Ovary (tissue), 9 donors: ENCODE measurements around the gene PLEK. TPM values are rescaled to one million over a fixed set of nuclear protein-coding genes. Genes with fewer than 3 reads are reported as not detected.

Experiments used
- DNase-seq, 5 donors: peaks; one replicate each; pipeline ENCODE4 v3.0.0-alpha.2; 2019 to 2020
- H3K27ac ChIP-seq, 2 donors: fragments of 200-600 bp; one replicate each; pipeline versions ENCODE4 v1.5.1 to v1.8.0; 2019 to 2022
- H3K27me3 ChIP-seq: fragments of 200-600 bp; one replicate; pipeline ENCODE4 v1.8.0; 2022
- H3K36me3 ChIP-seq: fragments of 200-600 bp; sonication (generic); one replicate; pipeline ENCODE4 v1.5.1; 2019
- H3K4me1 ChIP-seq: one replicate; pipeline ENCODE4 v1.8.1; 2013; ENCODE audit warnings: mild to moderate bottlenecking, moderate library complexity; ENCODE audit not compliant: insufficient read depth
- H3K4me3 ChIP-seq: fragments of 200-600 bp; sonication (generic); one replicate; pipeline ENCODE4 v1.5.1; 2017
- H3K9me3 ChIP-seq, 2 donors: fragments of 200-600 bp in 1 of 2; sonication (generic) in 1 of 2; one replicate each; pipeline versions ENCODE4 v1.5.1 to v1.8.1; 2013 to 2019; ENCODE audit warnings: mild to moderate bottlenecking in 1 of 2, moderate library complexity in 1 of 2
- EP300 ChIP-seq: sonication (generic); formaldehyde crosslinking; IDR thresholded peaks from one replicate; pipeline ENCODE4 v1.6.1; 2017; ENCODE audit warnings: antibody characterized with exemption
- POLR2A ChIP-seq: fragments of 450-650 bp; IDR thresholded peaks from one replicate; pipeline ENCODE4 v1.6.1; 2017; ENCODE audit warnings: antibody characterized with exemption, mild to moderate bottlenecking, moderate library complexity
- WGBS, 3 donors: extraction: QIAGEN DNeasy Blood & Tissue Kit in 1 of 3; methylation state at CpG; one replicate each; pipeline versions ENCODE4 v1.1.5 to v1.1.7; 2013 to 2017; 5-methylcytosine and 5-hydroxymethylcytosine counted together
- intact Hi-C, 4 donors: fragments of 100-400 bp; cut with DNase I; formaldehyde crosslinking; loops; one replicate each; pipeline versions ENCODE4 v1.11.0 to v1.15.1; 2022 to 2023
- polyA plus RNA-seq, 2 donors: library from polyadenylated mRNA; stranded (reverse); fragments of 200-250 nt in 1 of 2; fragments of 350-450 nt in 1 of 2; fragmentation: Illumina TruSeq in 1 of 2; extraction: RNeasy Lipid Tissue Mini Kit (QIAGEN cat#74804) in 1 of 2; gene quantifications; one replicate each; pipeline ENCODE4 v1.2.3, GENCODE V29; 2013 to 2014
- total RNA-seq, 7 donors: library from RNA; depleted of rRNA in 2 of 7; stranded (reverse); fragments of >200 nt in 2 of 7; fragmentation: NEBNext Ultra II Directional in 3 of 7; extraction: Animal tissue kit (Norgen Biotek cat#: 25700) in 3 of 7; gene quantifications; one replicate each; pipeline versions ENCODE4 v1.1.0 to v1.2.4, GENCODE V29; 2016 to 2023
- TF ChIP-seq, protein P1 (sequence below), 3 donors: fragments of 450-650 bp in 2 of 3; fragments of 200-600 bp in 1 of 3; IDR thresholded peaks; one replicate each; pipeline versions ENCODE4 v1.5.1 to v1.8.0; 2016 to 2022; ENCODE audit warnings: antibody characterized with exemption in 3 of 3, mild to moderate bottlenecking in 1 of 3
- donor health status: DM: no; HTN: no; CAD: no; lungs with moderate emphysema.
- donor health status: DM: no; HTN: no; CAD: no.
- donor health status: Bipolar disorder and iron deficiency.
- donor health status: DM: yes; HTN: yes; CAD: no.
- donor health status: DM: no; HTN: no; CAD: no.
- donor health status: DM: yes; HTN: yes; CAD: no.

Gene PLEK
- total and polyA plus RNA-seq, 9 donors = 1.5 to 22.1 (median 2.7) TPM

DNA sequence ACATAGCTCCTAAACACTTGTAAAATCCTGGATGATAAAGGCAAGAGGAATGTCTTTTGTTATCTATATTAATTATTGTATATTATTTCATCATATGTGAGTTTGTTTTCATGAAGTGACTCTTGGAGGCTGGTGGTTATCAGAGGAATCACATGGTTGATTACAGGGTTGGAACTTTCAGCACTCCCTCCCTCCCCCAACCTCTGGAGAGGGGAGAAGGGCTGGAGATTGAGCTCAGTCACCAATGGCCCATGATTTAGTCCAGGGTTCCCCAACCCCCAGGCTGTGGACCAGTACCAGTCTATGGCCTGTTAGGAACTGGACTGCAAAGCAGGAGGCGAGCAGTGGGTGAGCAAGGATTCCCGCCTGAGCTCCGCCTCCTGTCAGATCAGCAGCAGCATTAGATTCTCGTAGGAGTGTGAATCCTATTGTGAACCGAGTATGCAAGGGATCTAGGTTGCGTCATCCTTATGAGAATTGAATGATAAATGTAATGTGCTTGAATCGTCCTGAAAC, 64.3 kb downstream of the PLEK start:
- intact Hi-C loops = no loop called here
- no peak for DNase-seq
- H3K27ac ChIP-seq = no peak overlapping the region
- H3K27me3 ChIP-seq = no peaks in the 10 kb centered on the region
- no peak overlapping the region for H3K4me3 ChIP-seq
- no peaks in the 10 kb centered on the region for H3K36me3 ChIP-seq
- TF ChIP-seq, protein P1, sequence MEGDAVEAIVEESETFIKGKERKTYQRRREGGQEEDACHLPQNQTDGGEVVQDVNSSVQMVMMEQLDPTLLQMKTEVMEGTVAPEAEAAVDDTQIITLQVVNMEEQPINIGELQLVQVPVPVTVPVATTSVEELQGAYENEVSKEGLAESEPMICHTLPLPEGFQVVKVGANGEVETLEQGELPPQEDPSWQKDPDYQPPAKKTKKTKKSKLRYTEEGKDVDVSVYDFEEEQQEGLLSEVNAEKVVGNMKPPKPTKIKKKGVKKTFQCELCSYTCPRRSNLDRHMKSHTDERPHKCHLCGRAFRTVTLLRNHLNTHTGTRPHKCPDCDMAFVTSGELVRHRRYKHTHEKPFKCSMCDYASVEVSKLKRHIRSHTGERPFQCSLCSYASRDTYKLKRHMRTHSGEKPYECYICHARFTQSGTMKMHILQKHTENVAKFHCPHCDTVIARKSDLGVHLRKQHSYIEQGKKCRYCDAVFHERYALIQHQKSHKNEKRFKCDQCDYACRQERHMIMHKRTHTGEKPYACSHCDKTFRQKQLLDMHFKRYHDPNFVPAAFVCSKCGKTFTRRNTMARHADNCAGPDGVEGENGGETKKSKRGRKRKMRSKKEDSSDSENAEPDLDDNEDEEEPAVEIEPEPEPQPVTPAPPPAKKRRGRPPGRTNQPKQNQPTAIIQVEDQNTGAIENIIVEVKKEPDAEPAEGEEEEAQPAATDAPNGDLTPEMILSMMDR (IDR thresholded peaks at IDR 0.05) = no peak
- TF ChIP-seq EP300 (no peak), POLR2A (no peak)
- no peaks in the 10 kb centered on the region for H3K9me3 ChIP-seq
- 69 to 77% (median 76%) methylated on average over 7 of the region's 7 CpGs for WGBS, 3 donors
- H3K4me1 ChIP-seq = peaks cover 8% of the 10 kb centered on the region

DNA sequence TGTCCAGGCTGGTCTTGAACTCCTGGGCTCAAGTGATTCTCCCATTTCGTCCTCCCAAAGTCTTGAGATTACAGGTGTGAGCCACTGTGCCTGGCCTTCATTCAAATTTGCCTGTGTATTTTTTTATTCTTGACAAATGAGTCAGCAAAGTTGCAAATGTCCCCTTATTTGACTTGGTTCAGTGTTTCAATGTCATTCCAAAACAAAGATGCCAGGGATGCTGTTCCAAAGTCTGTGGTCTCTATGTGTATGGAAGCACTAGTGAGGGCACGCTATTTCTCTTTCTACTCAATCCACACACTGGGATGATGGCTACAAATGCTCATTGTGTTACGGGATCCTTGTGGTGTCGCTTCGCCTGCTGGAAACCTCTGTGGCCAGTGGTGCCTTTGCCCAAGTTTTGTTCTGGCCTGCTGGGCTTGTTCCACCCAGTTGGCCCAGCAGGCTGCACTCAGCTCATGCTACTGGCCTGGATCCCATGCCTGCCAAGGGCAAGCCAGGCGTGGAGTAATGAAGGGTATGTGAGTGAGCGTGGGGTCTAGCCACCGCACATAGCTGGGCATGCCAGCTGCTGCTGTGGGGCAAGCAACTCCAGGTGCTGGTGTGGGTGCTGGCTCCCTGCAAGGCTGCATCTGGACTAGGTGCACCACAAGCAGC, 66.4 kb downstream of the PLEK start:
- Histone ChIP-seq H3K9me3 (no peaks in the 10 kb centered on the region), H3K36me3 (no peaks in the 10 kb centered on the region), H3K4me3 (no peak overlapping the region), H3K27ac (no peak overlapping the region), H3K27me3 (no peaks in the 10 kb centered on the region), H3K4me1 (peaks cover 11% of the 10 kb centered on the region)
- TF ChIP-seq, protein P1 (IDR thresholded peaks at IDR 0.05) = no peak
- TF ChIP-seq EP300 = no peak
- TF ChIP-seq POLR2A = no peak
- intact Hi-C loops = loop anchor here in 2 of 4 donors (10.0 kb wide), 2 partner anchors 67 to 307 kb away; partner anchors contain the start of gene PLEK (in 1 of the 2)
- 81 to 87% (median 87%) methylated on average over 8 of the region's 8 CpGs for WGBS, 3 donors
- no peak for DNase-seq

DNA sequence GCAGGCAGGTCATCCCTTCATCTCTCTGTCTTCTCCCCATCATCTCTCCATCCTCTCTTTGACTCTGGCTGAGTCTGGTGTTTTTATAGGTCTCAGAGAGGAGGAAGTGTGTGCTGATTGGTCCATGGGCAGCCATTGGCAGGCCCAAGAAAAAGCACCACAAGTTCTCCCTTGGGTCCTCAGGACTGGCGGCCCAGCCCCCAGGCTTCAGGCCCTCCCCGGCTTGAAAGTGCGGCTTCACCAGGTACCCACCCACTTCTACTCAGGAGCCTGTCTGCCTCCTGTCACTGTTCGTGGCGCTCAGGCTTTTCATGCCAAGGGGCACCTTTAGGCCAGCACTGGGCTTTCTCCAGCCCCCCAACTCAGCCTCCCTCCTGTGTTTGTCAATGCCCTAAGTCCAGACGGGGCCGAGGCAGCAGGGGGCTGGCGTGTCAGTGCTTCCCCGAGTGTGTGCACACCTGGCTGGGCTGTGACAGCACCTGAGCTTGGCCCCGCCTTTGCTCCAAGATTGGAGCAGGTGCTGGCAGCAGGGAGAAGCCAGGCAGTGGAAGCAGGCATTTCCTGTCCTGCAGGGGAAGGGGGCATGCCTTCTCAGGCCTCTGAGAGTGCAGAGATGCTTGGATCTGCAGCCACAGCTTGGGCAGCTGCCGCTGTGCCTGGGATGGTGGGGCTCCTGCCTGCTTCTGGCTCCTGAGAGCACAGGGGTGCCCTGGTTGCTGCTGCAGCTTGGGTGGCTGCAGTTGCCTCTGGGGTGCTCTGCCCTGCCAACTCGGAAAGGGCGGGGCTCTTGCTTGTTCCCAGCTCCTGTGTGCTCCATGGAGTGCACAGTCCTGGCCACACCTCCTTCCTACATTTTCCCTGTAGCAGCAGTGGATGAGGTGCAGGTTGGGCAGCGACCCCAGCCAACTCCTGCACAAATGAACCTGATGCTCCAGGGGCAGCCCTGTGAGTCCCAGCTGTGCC, 67.9 kb downstream of the PLEK start:
- intact Hi-C loops = loop anchor here in 2 of 4 donors (10.0 kb wide), 2 partner anchors 68 to 308 kb away; partner anchors contain the start of gene PLEK (in 1 of the 2)
- Histone ChIP-seq H3K27ac (no peak overlapping the region), H3K36me3 (no peaks in the 10 kb centered on the region), H3K4me1 (peaks cover 9% of the 10 kb centered on the region), H3K4me3 (no peak overlapping the region), H3K9me3 (no peaks in the 10 kb centered on the region), H3K27me3 (no peaks in the 10 kb centered on the region)
- 84 to 89% (median 84%) methylated on average over 13 to 14 of the region's 14 CpGs for WGBS, 3 donors
- TF ChIP-seq, protein P1 (IDR thresholded peaks at IDR 0.05) = no peak
- TF ChIP-seq POLR2A (no peak), EP300 (no peak)
- DNase-seq = no peak

DNA sequence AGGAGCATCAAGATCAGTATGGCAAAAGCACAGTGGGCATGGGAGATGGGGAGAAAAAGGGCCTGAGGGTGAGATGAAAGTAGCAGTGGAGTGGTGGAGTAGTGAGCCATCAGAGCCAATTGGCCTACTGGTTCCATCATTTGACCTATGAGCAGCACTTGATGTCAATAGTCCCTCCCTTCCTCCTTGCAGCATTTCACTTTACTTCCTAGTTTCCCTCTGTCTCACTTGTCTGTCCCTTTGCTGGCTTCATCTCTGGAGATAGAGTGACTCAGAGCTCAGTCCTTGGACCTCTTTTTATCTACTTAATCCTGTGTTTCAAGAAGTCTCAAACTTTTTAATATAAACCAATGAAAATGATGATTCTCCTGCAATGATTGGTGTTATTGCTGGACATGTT, 69.9 kb downstream of the PLEK start:
- peak overlapping the region in 1 of 2 donors; percentile 81 for H3K27ac ChIP-seq
- DNase-seq = no peak
- no peaks in the 10 kb centered on the region for H3K27me3 ChIP-seq
- peaks cover 4% of the 10 kb centered on the region for H3K4me1 ChIP-seq
- no peaks in the 10 kb centered on the region for H3K36me3 ChIP-seq
- no peak overlapping the region for H3K4me3 ChIP-seq
- no peaks in the 10 kb centered on the region for H3K9me3 ChIP-seq
- TF ChIP-seq, protein P1 (IDR thresholded peaks at IDR 0.05) = no peak
- no peak for TF ChIP-seq POLR2A
- no peak for TF ChIP-seq EP300
- intact Hi-C loops = loop anchor here in 2 of 4 donors (10.0 kb wide), 2 partner anchors 70 to 310 kb away; partner anchors contain the start of gene PLEK (in 1 of the 2)
